ENCODE measurements around the gene STX8.

Gene STX8

GRCh38 chr17:9329251-9329921 lies 246.2 kb downstream of the STX8 start:
- Histone ChIP-seq H3K4me1 (ENCODE audit: control insufficient read depth, insufficient read depth, low read length) (peaks cover 34% of the 10 kb centered on the region), H3K9ac (ENCODE audit: low read length) (no peak overlapping the region), H3K4me3 (ENCODE audit: low read depth, low read length) (peak overlapping the region; percentile 17; the same call in 1 of the 2 replicates), H3K36me3 (ENCODE audit: control insufficient read depth, insufficient read depth, low read length) (no peaks in the 10 kb centered on the region), H3K27ac (ENCODE audit: low read depth, low read length) (no peak overlapping the region), H3K27me3 (ENCODE audit: control insufficient read depth, insufficient read depth, low read length) (peaks cover 18% of the 10 kb centered on the region), H3K9me3 (ENCODE audit: control insufficient read depth, insufficient read depth, low read depth, low read length) (0 out of 2 replicates have a peak, but pooled peaks cover 4% of the 10 kb centered on the region)

GRCh38 chr17:9324864-9325263 lies 250.8 kb downstream of the STX8 start:
- Histone ChIP-seq H3K9ac (ENCODE audit: low read length) (no peak overlapping the region), H3K4me3 (ENCODE audit: low read depth, low read length) (no peak overlapping the region), H3K36me3 (ENCODE audit: control insufficient read depth, insufficient read depth, low read length) (no peaks in the 10 kb centered on the region), H3K27me3 (ENCODE audit: control insufficient read depth, insufficient read depth, low read length) (peaks cover 15% of the 10 kb centered on the region), H3K27ac (ENCODE audit: low read depth, low read length) (no peak overlapping the region), H3K4me1 (ENCODE audit: control insufficient read depth, insufficient read depth, low read length) (peaks cover 19% of the 10 kb centered on the region), H3K9me3 (ENCODE audit: control insufficient read depth, insufficient read depth, low read depth, low read length) (no peaks in the 10 kb centered on the region)

- Histone ChIP-seq H3K27me3 (ENCODE audit: control insufficient read depth, insufficient read depth, low read length) (no peaks in the 10 kb centered on the region), H3K4me1 (ENCODE audit: control insufficient read depth, insufficient read depth, low read length) (peaks cover 10% of the 10 kb centered on the region; the same call in 1 of the 2 replicates), H3K4me3 (ENCODE audit: low read depth, low read length) (no peak overlapping the region), H3K9ac (ENCODE audit: low read length) (no peak overlapping the region), H3K27ac (ENCODE audit: low read depth, low read length) (no peak overlapping the region), H3K36me3 (ENCODE audit: control insufficient read depth, insufficient read depth, low read length) (no peaks in the 10 kb centered on the region), H3K9me3 (ENCODE audit: control insufficient read depth, insufficient read depth, low read depth, low read length) (no peaks in the 10 kb centered on the region)
Measured at GRCh38 chr17:9322326-9322725, 253.3 kb downstream of the STX8 start.

- H3K4me1 ChIP-seq (ENCODE audit: control insufficient read depth, insufficient read depth, low read length), result peaks cover 10% of the 10 kb centered on the region; the same call in 1 of the 2 replicates
- no peak overlapping the region for H3K27ac ChIP-seq (ENCODE audit: low read depth, low read length)
- no peak overlapping the region for H3K4me3 ChIP-seq (ENCODE audit: low read depth, low read length)
- H3K9ac ChIP-seq (ENCODE audit: low read length), result no peak overlapping the region
- no peaks in the 10 kb centered on the region for H3K36me3 ChIP-seq (ENCODE audit: control insufficient read depth, insufficient read depth, low read length)
- H3K27me3 ChIP-seq (ENCODE audit: control insufficient read depth, insufficient read depth, low read length), result no peaks in the 10 kb centered on the region
- 0 out of 2 replicates have a peak, but pooled peaks cover 2% of the 10 kb centered on the region for H3K9me3 ChIP-seq (ENCODE audit: control insufficient read depth, insufficient read depth, low read depth, low read length)
Measured at GRCh38 chr17:9321890-9322289, 253.7 kb downstream of the STX8 start.

GRCh38 chr17:9315360-9315759 lies 260.3 kb downstream of the STX8 start:
- H3K4me3 ChIP-seq (ENCODE audit: low read depth, low read length), result no peak overlapping the region
- no peak overlapping the region for H3K9ac ChIP-seq (ENCODE audit: low read length)
- 0 out of 2 replicates have a peak, but pooled peaks cover 2% of the 10 kb centered on the region for H3K9me3 ChIP-seq (ENCODE audit: control insufficient read depth, insufficient read depth, low read depth, low read length)
- no peak overlapping the region for H3K27ac ChIP-seq (ENCODE audit: low read depth, low read length)
- no peaks in the 10 kb centered on the region for H3K36me3 ChIP-seq (ENCODE audit: control insufficient read depth, insufficient read depth, low read length)
- H3K27me3 ChIP-seq (ENCODE audit: control insufficient read depth, insufficient read depth, low read length), result no peaks in the 10 kb centered on the region
- H3K4me1 ChIP-seq (ENCODE audit: control insufficient read depth, insufficient read depth, low read length), result peaks cover 4% of the 10 kb centered on the region

- no peak overlapping the region for H3K27ac ChIP-seq (ENCODE audit: low read depth, low read length)
- 0 out of 2 replicates have a peak, but pooled peaks cover 2% of the 10 kb centered on the region for H3K9me3 ChIP-seq (ENCODE audit: control insufficient read depth, insufficient read depth, low read depth, low read length)
- peaks cover 23% of the 10 kb centered on the region for H3K4me1 ChIP-seq (ENCODE audit: control insufficient read depth, insufficient read depth, low read length)
- H3K27me3 ChIP-seq (ENCODE audit: control insufficient read depth, insufficient read depth, low read length), result no peaks in the 10 kb centered on the region
- H3K4me3 ChIP-seq (ENCODE audit: low read depth, low read length), result no peak overlapping the region
- no peaks in the 10 kb centered on the region for H3K36me3 ChIP-seq (ENCODE audit: control insufficient read depth, insufficient read depth, low read length)
- H3K9ac ChIP-seq (ENCODE audit: low read length), result no peak overlapping the region
Measured at GRCh38 chr17:9313346-9313745, 262.3 kb downstream of the STX8 start.

- H3K9me3 ChIP-seq (ENCODE audit: control insufficient read depth, insufficient read depth, low read depth, low read length), result no peaks in the 10 kb centered on the region
- H3K4me1 ChIP-seq (ENCODE audit: control insufficient read depth, insufficient read depth, low read length), result peaks cover 35% of the 10 kb centered on the region
- H3K27me3 ChIP-seq (ENCODE audit: control insufficient read depth, insufficient read depth, low read length), result no peaks in the 10 kb centered on the region
- H3K4me3 ChIP-seq (ENCODE audit: low read depth, low read length), result peak overlapping the region; percentile 34
- H3K9ac ChIP-seq (ENCODE audit: low read length), result peak overlapping the region; percentile 40
- H3K36me3 ChIP-seq (ENCODE audit: control insufficient read depth, insufficient read depth, low read length), result no peaks in the 10 kb centered on the region
- peak overlapping the region; percentile 81 for H3K27ac ChIP-seq (ENCODE audit: low read depth, low read length)
Measured at GRCh38 chr17:9309216-9309615, 266.4 kb downstream of the STX8 start.

GRCh38 chr17:9308069-9308468 lies 267.6 kb downstream of the STX8 start:
- Histone ChIP-seq H3K4me1 (ENCODE audit: control insufficient read depth, insufficient read depth, low read length) (peaks cover 35% of the 10 kb centered on the region), H3K9ac (ENCODE audit: low read length) (peak overlapping the region; percentile 47), H3K27ac (ENCODE audit: low read depth, low read length) (peak overlapping the region; percentile 75; the same call in 1 of the 2 replicates), H3K27me3 (ENCODE audit: control insufficient read depth, insufficient read depth, low read length) (no peaks in the 10 kb centered on the region), H3K9me3 (ENCODE audit: control insufficient read depth, insufficient read depth, low read depth, low read length) (no peaks in the 10 kb centered on the region), H3K4me3 (ENCODE audit: low read depth, low read length) (no peak overlapping the region), H3K36me3 (ENCODE audit: control insufficient read depth, insufficient read depth, low read length) (no peaks in the 10 kb centered on the region)

- H3K4me1 ChIP-seq (ENCODE audit: control insufficient read depth, insufficient read depth, low read length), result peaks cover 35% of the 10 kb centered on the region
- H3K27ac ChIP-seq (ENCODE audit: low read depth, low read length), result peak overlapping the region; percentile 75; the same call in 1 of the 2 replicates
- H3K4me3 ChIP-seq (ENCODE audit: low read depth, low read length), result no peak overlapping the region
- H3K9me3 ChIP-seq (ENCODE audit: control insufficient read depth, insufficient read depth, low read depth, low read length), result no peaks in the 10 kb centered on the region
- no peaks in the 10 kb centered on the region for H3K27me3 ChIP-seq (ENCODE audit: control insufficient read depth, insufficient read depth, low read length)
- H3K36me3 ChIP-seq (ENCODE audit: control insufficient read depth, insufficient read depth, low read length), result no peaks in the 10 kb centered on the region
- peak overlapping the region; percentile 47 for H3K9ac ChIP-seq (ENCODE audit: low read length)
Measured at GRCh38 chr17:9307313-9307998, 268.2 kb downstream of the STX8 start.

GRCh38 chr17:9306086-9306485 lies 269.5 kb downstream of the STX8 start:
- Histone ChIP-seq H3K36me3 (ENCODE audit: control insufficient read depth, insufficient read depth, low read length) (no peaks in the 10 kb centered on the region), H3K9me3 (ENCODE audit: control insufficient read depth, insufficient read depth, low read depth, low read length) (no peaks in the 10 kb centered on the region), H3K27ac (ENCODE audit: low read depth, low read length) (no peak overlapping the region), H3K4me1 (ENCODE audit: control insufficient read depth, insufficient read depth, low read length) (peaks cover 35% of the 10 kb centered on the region), H3K9ac (ENCODE audit: low read length) (no peak overlapping the region), H3K4me3 (ENCODE audit: low read depth, low read length) (no peak overlapping the region), H3K27me3 (ENCODE audit: control insufficient read depth, insufficient read depth, low read length) (no peaks in the 10 kb centered on the region)

GRCh38 chr17:9299695-9300094 lies 275.9 kb downstream of the STX8 start:
- no peak overlapping the region for H3K4me3 ChIP-seq (ENCODE audit: low read depth, low read length)
- no peaks in the 10 kb centered on the region for H3K27me3 ChIP-seq (ENCODE audit: control insufficient read depth, insufficient read depth, low read length)

More at GRCh38 chr17:9299695-9300094, 275.9 kb downstream of the STX8 start:
- Histone ChIP-seq H3K4me1 (ENCODE audit: control insufficient read depth, insufficient read depth, low read length) (no peaks in the 10 kb centered on the region), H3K9me3 (ENCODE audit: control insufficient read depth, insufficient read depth, low read depth, low read length) (no peaks in the 10 kb centered on the region), H3K9ac (ENCODE audit: low read length) (no peak overlapping the region), H3K36me3 (ENCODE audit: control insufficient read depth, insufficient read depth, low read length) (no peaks in the 10 kb centered on the region), H3K27ac (ENCODE audit: low read depth, low read length) (no peak overlapping the region)

Measured in HUES6 (cell line).